K562 (cell line): ENCODE data around the gene MUC5B. TPM values are rescaled to one million over a fixed set of nuclear protein-coding genes. Genes with fewer than 3 reads are reported as not detected.

Source experiments
- ATAC-seq: fragments of 200-7000 bp; cut with Tn5 transposase; 3 replicates; pipeline ENCODE4 v1.9.1; 2020; ENCODE audit warnings: moderate library complexity
- BruUV-seq: library from RNA; stranded (reverse); fragments of 400-500 nt; replicated peaks from 2 replicates; lab custom pipeline; 2021; lab: Mats Ljungman, UMichigan
- CTCF ChIA-PET: fragments of 300-600 bp; formaldehyde crosslinking; extraction: SDS; loops from one replicate; lab custom pipeline; 2021; ENCODE audit warnings: low intra/inter-chr PET ratio; lab: Yijun Ruan, JAX
- POLR2A ChIA-PET: fragments of 300-600, 350-650 bp; sonication (Branson Sonifier 250); formaldehyde crosslinking; extraction: SDS; loops from one replicate; lab custom pipeline; 2021; ENCODE audit warnings: antibody characterized with exemption, inconsistent platforms; lab: Yijun Ruan, JAX
- DNase-seq, 4 experiments: peaks; one replicate each; pipeline versions ENCODE4 v3.0.0 to v3.0.0-alpha.2; 2011 to 2018; ENCODE audit warnings: low spot score in 3 of 4, mixed read lengths in 3 of 4; ENCODE audit errors: extremely low read depth in 1 of 4
- FAIRE-seq: peaks from 2 replicates; lab custom pipeline; 2011; peaks lifted over from hg19 to GRCh38; lab: Jason Lieb, UNC
- H2AFZ ChIP-seq: 2 replicates; pipeline ENCODE4 v1.6.0; 2011; ENCODE audit warnings: low read depth, low read length, control low read depth, inconsistent platforms
- H3K27ac ChIP-seq: fragments of 200-600 bp; 3 replicates; pipeline ENCODE4 v1.8.0; 2011; ENCODE audit warnings: low read depth, mild to moderate bottlenecking, control low read depth, inconsistent platforms, low read length, moderate library complexity, mixed read lengths; ENCODE audit errors: extremely low read depth
- H3K27me3 ChIP-seq, 2 experiments: fragments of 300-600 bp in 1 of 2; 2 replicates in 1 of 2; 3 replicates in 1 of 2; pipeline versions ENCODE4 v1.6.0 to v1.8.0; 2011; ENCODE audit warnings: inconsistent platforms in 2 of 2, low read length in 2 of 2, mild to moderate bottlenecking in 1 of 2, mixed read lengths in 1 of 2, moderate library complexity in 1 of 2; ENCODE audit not compliant: control insufficient read depth in 2 of 2, insufficient read depth in 2 of 2
- H3K36me3 ChIP-seq: fragments of 300-600 bp; 3 replicates; pipeline ENCODE4 v1.8.0; 2011; ENCODE audit warnings: mild to moderate bottlenecking, low read length, inconsistent platforms; ENCODE audit not compliant: control insufficient read depth, insufficient read depth
- H3K4me1 ChIP-seq, 2 experiments: fragments of 200-600 bp in 1 of 2; replicated peaks in 1 of 2; 2 replicates in 1 of 2; 3 replicates in 1 of 2; pipeline versions ENCODE4 v1.5.1 to v1.8.0; 2011; ENCODE audit warnings: inconsistent platforms in 2 of 2, low read length in 2 of 2, mild to moderate bottlenecking in 1 of 2, mixed read lengths in 1 of 2, moderate library complexity in 1 of 2; ENCODE audit not compliant: control insufficient read depth in 2 of 2, insufficient read depth in 2 of 2
- H3K4me2 ChIP-seq: 2 replicates; pipeline ENCODE4 v1.6.1; 2011; ENCODE audit warnings: low read length, control low read depth, inconsistent platforms, mixed read lengths; ENCODE audit not compliant: insufficient read depth
- H3K4me3 ChIP-seq: fragments of 200-600 bp; sonication (generic), shearing (Covaris generic); 2 replicates; pipeline ENCODE4 v1.5.1; 2016; ENCODE audit warnings: control low read depth, inconsistent platforms
- H3K79me2 ChIP-seq: fragments of 200-600 bp; 3 replicates; pipeline ENCODE4 v1.8.0; 2011; ENCODE audit warnings: low read length, inconsistent platforms; ENCODE audit not compliant: control insufficient read depth, insufficient read depth
- H3K9ac ChIP-seq, 2 experiments: 2 replicates each; pipeline versions ENCODE4 v1.6.0 to v1.6.1; 2011; ENCODE audit warnings: low read depth in 2 of 2, low read length in 2 of 2, control low read depth in 1 of 2, inconsistent platforms in 1 of 2, mild to moderate bottlenecking in 1 of 2, mixed read lengths in 1 of 2; ENCODE audit not compliant: insufficient read depth in 1 of 2
- H3K9me1 ChIP-seq: one replicate; pipeline ENCODE4 v1.6.0; 2011; ENCODE audit warnings: inconsistent platforms, mild to moderate bottlenecking, low read length, moderate library complexity; ENCODE audit not compliant: control insufficient read depth, insufficient read depth
- H3K9me3 ChIP-seq: replicated peaks from 2 replicates; pipeline ENCODE4 v1.5.1; 2011; ENCODE audit warnings: low read depth, low read length, inconsistent platforms; ENCODE audit not compliant: control insufficient read depth, insufficient read depth
- H4K20me1 ChIP-seq: replicated peaks from 2 replicates; pipeline ENCODE4 v1.6.1; 2011; ENCODE audit warnings: low read length, inconsistent platforms, mixed read lengths; ENCODE audit not compliant: control insufficient read depth, insufficient read depth
- DNMT1 ChIP-seq: fragments of 450-650 bp; IDR thresholded peaks from 2 replicates; pipeline ENCODE4 v1.6.1; 2016; ENCODE audit warnings: antibody characterized with exemption, mild to moderate bottlenecking
- E2F4 ChIP-seq: sonication (generic); formaldehyde crosslinking; IDR thresholded peaks from 2 replicates; pipeline ENCODE4 v1.8.0; 2022; ENCODE audit warnings: mild to moderate bottlenecking, low read depth, missing genetic modification reagents
- ELK3 ChIP-seq: fragments of 450-650 bp; formaldehyde crosslinking; IDR thresholded peaks from 2 replicates; pipeline ENCODE4 v1.4.0; 2020; ENCODE audit warnings: mild to moderate bottlenecking
- KLF1 ChIP-seq: fragments of 450-650 bp; IDR thresholded peaks from 2 replicates; pipeline ENCODE4 v1.6.1; 2016; ENCODE audit warnings: missing genetic modification characterization, missing compliant biosample characterization
- NR0B1 ChIP-seq: fragments of 450-650 bp; IDR thresholded peaks from one replicate; pipeline ENCODE4 v1.6.1; 2018; ENCODE audit warnings: mild to moderate bottlenecking, moderate library complexity; ENCODE audit not compliant: partially characterized antibody
- TBP ChIP-seq: optimal IDR thresholded peaks from 2 replicates; pipeline ENCODE3; 2011; ENCODE audit warnings: low read depth, low read length, improper control_type of control experiment
- ZBTB17 ChIP-seq: fragments of 450-650 bp; formaldehyde crosslinking; IDR thresholded peaks from 2 replicates; pipeline ENCODE4 v1.4.0; 2020; ENCODE audit warnings: mild to moderate bottlenecking
- ZC3H11A ChIP-seq: IDR thresholded peaks from 2 replicates; pipeline ENCODE4 v1.6.1; 2012; ENCODE audit warnings: low read depth, low read length, improper control_type of control experiment
- ZFX ChIP-seq: sonication (generic); formaldehyde crosslinking; IDR thresholded peaks from 2 replicates; pipeline ENCODE4 v1.8.0; 2022; ENCODE audit warnings: mild to moderate bottlenecking, missing genetic modification reagents, moderate library complexity
- ZNF277 ChIP-seq: fragments of 250-450 bp; sonication (Bioruptor Pico); IDR thresholded peaks from 2 replicates; pipeline ENCODE4 v1.8.0; 2022; ENCODE audit warnings: inconsistent platforms, mild to moderate bottlenecking, moderate library complexity, borderline replicate concordance
- ZNF280A ChIP-seq: fragments of 450-650 bp; IDR thresholded peaks from 2 replicates; pipeline ENCODE4 v1.6.1; 2018; ENCODE audit warnings: mild to moderate bottlenecking, low read depth; ENCODE audit not compliant: partially characterized antibody
- ZNF589 ChIP-seq: fragments of 200-800 bp; sonication (Bioruptor generic); IDR thresholded peaks from 2 replicates; pipeline ENCODE4 v1.6.1; 2016; ENCODE audit warnings: low read depth, missing genetic modification characterization, missing compliant biosample characterization
- ZNF639 ChIP-seq, 2 experiments: fragments of 200-800 bp in 1 of 2; sonication (Bioruptor generic) in 1 of 2; sonication (generic) in 1 of 2; formaldehyde crosslinking in 1 of 2; IDR thresholded peaks in 1 of 2; conservative IDR thresholded peaks in 1 of 2; 2 replicates each; pipeline versions ENCODE4 v1.5.0 to v1.6.1; 2016 to 2020; ENCODE audit warnings: missing compliant biosample characterization in 1 of 2, missing genetic modification characterization in 1 of 2, missing genetic modification reagents in 1 of 2
- ZNF707 ChIP-seq: fragments of 250-450 bp; sonication (Bioruptor Pico); conservative IDR thresholded peaks from 2 replicates; pipeline ENCODE4 v1.8.0; 2022; ENCODE audit warnings: inconsistent platforms, mild to moderate bottlenecking, moderate library complexity
- ZNF77 ChIP-seq: fragments of 250-450 bp; sonication (Bioruptor Pico); IDR thresholded peaks from 2 replicates; pipeline ENCODE4 v1.5.0; 2020
- WGBS: fragments of 100-300 bp; shearing (Covaris generic); methylation state at CpG from one replicate; pipeline ENCODE4 v1.1.6; 2016; ENCODE audit warnings: low coverage, mixed read lengths; ENCODE audit not compliant: insufficient coverage; ENCODE audit errors: missing lambda C conversion rate; 5-methylcytosine and 5-hydroxymethylcytosine counted together
- in situ Hi-C: fragments of 300-500 bp; cut with MboI; formaldehyde crosslinking; loops from 4 replicates; pipeline ENCODE4 v1.15.0; 2018; ENCODE audit warnings: inconsistent platforms, mixed read lengths
- intact Hi-C: fragments of 100-400 bp; cut with micrococcal nuclease; formaldehyde crosslinking; loops from 2 replicates; pipeline ENCODE4 v1.14.2; 2022
- polyA plus RNA-seq, 8 experiments: library from polyadenylated mRNA; depleted of rRNA in 4 of 8; stranded (reverse) in 5 of 8; unstranded in 3 of 8; fragments of >200 nt; fragmentation: Nextera tagmentation in 2 of 8; fragmentation: Illumina TruSeq in 1 of 8; extraction: Ambion mirVana in 2 of 8; extraction: Trizol in 1 of 8; gene quantifications; 2 replicates each; pipeline versions ENCODE4 v1.2.1 to v1.2.3, GENCODE V29; 2011 to 2014; ENCODE audit warnings: inconsistent platforms in 1 of 8, missing spikeins in 1 of 8
- total RNA-seq, 7 experiments: library from RNA; depleted of rRNA in 6 of 7; stranded (reverse); fragments of >200 nt in 6 of 7; fragmentation: Illumina TruSeq in 2 of 7; extraction: Trizol in 2 of 7; gene quantifications; 2 replicates each; pipeline versions ENCODE4 v1.2.1 to v1.2.3, GENCODE V29; 2011 to 2021; ENCODE audit warnings: low replicate concordance in 1 of 7

The MUC5B gene
- total and polyA plus RNA-seq, 9 of the 15 experiments (the other 6 are each of a cell fraction or from before 2014, with no cell fraction given), result 0.04 to 0.95 TPM; not detected in 7

GRCh38 chr11:1285316-1285744 lies 62.5 kb downstream of the MUC5B start:
- intact Hi-C loops (no loop called here), in situ Hi-C loops (no loop called here)
- no peak overlapping the region for H2AFZ ChIP-seq
- no peaks in the 10 kb centered on the region for H3K79me2 ChIP-seq
- no peak for DNase-seq
- H3K9ac ChIP-seq, result no peak overlapping the region
- no peaks in the 10 kb centered on the region for H3K27me3 ChIP-seq
- ChIA-PET POLR2A (no interaction called here), CTCF (no interaction called here)
- no peaks in the 10 kb centered on the region for H3K9me1 ChIP-seq
- H3K36me3 ChIP-seq, result peaks cover 63% of the 10 kb centered on the region; the same call in 1 of the 3 replicates
- FAIRE-seq, result no peak
- H3K4me3 ChIP-seq, result no peak overlapping the region
- H3K4me1 ChIP-seq, result peaks cover 0 to 5% of the 10 kb centered on the region in 2 experiments; a peak in 1 of 5 replicates
- no peak for ATAC-seq
- no peak overlapping the region for H3K27ac ChIP-seq
- H3K4me2 ChIP-seq, result no peak overlapping the region
- peaks cover 2% of the 10 kb centered on the region; the same call in 1 of the 2 replicates for H3K9me3 ChIP-seq
- BruUV-seq, result no TSS peak
- H4K20me1 ChIP-seq, result no peaks in the 10 kb centered on the region
- WGBS, result 95% methylated on average over 23 of the region's 23 CpGs
- TF ChIP-seq ZNF277 (CRISPR knock-in tag) (no peak), DNMT1 (no peak), ZNF589 (CRISPR knock-in tag) (no peak), ELK3 (CRISPR knock-in tag) (no peak), NR0B1 (no peak), ZNF280A (no peak), KLF1 (tag) (no peak), ZNF707 (CRISPR knock-in tag) (no peak), E2F4 (no peak), ZNF77 (CRISPR knock-in tag) (no peak), TBP (no peak), ZBTB17 (CRISPR knock-in tag) (no peak), ZC3H11A (no peak), ZFX (CRISPR knock-in tag) (no peak), ZNF639 (CRISPR knock-in tag; conservative IDR thresholded peaks at IDR 0.05 in 1 of 2, IDR thresholded peaks at IDR 0.05 in 1 of 2) (no peak)
